Measurements from ENCODE around the gene SMIM13.

The SMIM13 gene

GRCh38 chr6:11164717-11165646, 71.3 kb downstream of the SMIM13 start:
- no peak for DNase-seq (ENCODE audit: low read depth)
- H3K4me3 ChIP-seq (ENCODE audit: low read length): no peak overlapping the region
- no peak for TF ChIP-seq CTCF (conservative IDR thresholded peaks at IDR 0.05; ENCODE audit: low read depth, low read length)

- no peak for DNase-seq (ENCODE audit: low read depth)
- no peak overlapping the region for H3K4me3 ChIP-seq (ENCODE audit: low read length)
- TF ChIP-seq CTCF (conservative IDR thresholded peaks at IDR 0.05; ENCODE audit: low read depth, low read length): no peak
Measured at GRCh38 chr6:11166948-11167347, 73.3 kb downstream of the SMIM13 start.

- no peak for DNase-seq (ENCODE audit: low read depth)
- no peak overlapping the region for H3K4me3 ChIP-seq (ENCODE audit: low read length)
- no peak for TF ChIP-seq CTCF (conservative IDR thresholded peaks at IDR 0.05; ENCODE audit: low read depth, low read length)
Measured at GRCh38 chr6:11168091-11168635, 74.5 kb downstream of the SMIM13 start.

- DNase-seq (ENCODE audit: low read depth): no peak
- TF ChIP-seq CTCF (conservative IDR thresholded peaks at IDR 0.05; ENCODE audit: low read depth, low read length): no peak
- H3K4me3 ChIP-seq (ENCODE audit: low read length): no peak overlapping the region
Measured at GRCh38 chr6:11171952-11172351, 78.3 kb downstream of the SMIM13 start.

GRCh38 chr6:11172501-11173327, 79.1 kb downstream of the SMIM13 start:
- TF ChIP-seq CTCF (conservative IDR thresholded peaks at IDR 0.05; ENCODE audit: low read depth, low read length): peak; percentile 84
- no peak for DNase-seq (ENCODE audit: low read depth)
- H3K4me3 ChIP-seq (ENCODE audit: low read length): no peak overlapping the region

- no peak for DNase-seq (ENCODE audit: low read depth)
- TF ChIP-seq CTCF (conservative IDR thresholded peaks at IDR 0.05; ENCODE audit: low read depth, low read length): no peak
- H3K4me3 ChIP-seq (ENCODE audit: low read length): no peak overlapping the region
Measured at GRCh38 chr6:11174242-11174611, 80.6 kb downstream of the SMIM13 start.

Data from retinal pigment epithelial cell (primary cell).